Activated T-cell treated with anti-CD3 and anti-CD28 coated beads, Interleukin-2, amount 50 U/mL, for 1 hour (primary cell): ENCODE measurements around the gene BPTF.
A peak's percentile ranks its signal among the peaks of the same experiment; 100 is the strongest.
"Not testable (repeated sequence)": the region's sequence is repeated elsewhere in the genome, so short reads cannot be mapped to it uniquely, and the experiment has no call there.

Source experiments
- DNase-seq: peaks from one replicate; pipeline ENCODE4 v3.0.0-alpha.2; 2020

BPTF gene

DNA sequence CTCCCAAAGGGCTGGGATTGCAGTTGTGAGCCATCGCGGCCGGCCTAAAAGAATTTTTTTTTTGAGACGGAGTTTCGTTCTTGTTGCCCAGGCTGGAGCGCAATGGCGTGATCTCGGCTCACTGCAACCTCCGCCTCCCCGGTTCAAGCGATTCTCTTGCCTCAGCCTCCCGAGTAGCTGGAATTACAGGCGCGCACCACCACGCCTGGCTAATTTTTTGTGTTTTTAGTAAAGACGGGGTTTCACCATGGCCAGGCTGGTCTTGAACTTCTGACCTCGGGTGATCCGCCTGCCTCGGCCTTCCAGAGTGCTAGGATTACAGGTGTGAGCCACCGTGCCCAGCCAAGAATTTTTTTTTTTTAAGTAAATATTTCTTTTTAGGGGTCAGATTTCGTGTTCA lies 193.2 kb downstream of the BPTF start:
- DNase-seq: not testable (repeated sequence)

DNA sequence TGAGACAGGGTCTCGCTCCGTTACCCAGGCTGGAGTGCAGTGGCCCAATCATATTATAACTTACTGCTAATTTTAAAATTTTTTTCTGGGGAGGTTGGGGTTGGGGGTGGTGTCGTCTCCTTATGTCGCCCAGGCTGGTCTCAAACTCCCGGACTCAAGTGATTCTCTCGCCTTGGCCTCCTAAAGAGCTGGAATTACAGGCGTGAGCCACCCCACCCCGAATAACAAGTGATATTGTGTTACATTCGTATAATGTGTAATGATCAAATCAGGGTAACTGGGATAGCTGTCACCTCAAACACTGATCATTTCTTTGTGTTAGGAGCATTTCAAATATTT lies 194.0 kb downstream of the BPTF start:
- DNase-seq: no peak

DNA sequence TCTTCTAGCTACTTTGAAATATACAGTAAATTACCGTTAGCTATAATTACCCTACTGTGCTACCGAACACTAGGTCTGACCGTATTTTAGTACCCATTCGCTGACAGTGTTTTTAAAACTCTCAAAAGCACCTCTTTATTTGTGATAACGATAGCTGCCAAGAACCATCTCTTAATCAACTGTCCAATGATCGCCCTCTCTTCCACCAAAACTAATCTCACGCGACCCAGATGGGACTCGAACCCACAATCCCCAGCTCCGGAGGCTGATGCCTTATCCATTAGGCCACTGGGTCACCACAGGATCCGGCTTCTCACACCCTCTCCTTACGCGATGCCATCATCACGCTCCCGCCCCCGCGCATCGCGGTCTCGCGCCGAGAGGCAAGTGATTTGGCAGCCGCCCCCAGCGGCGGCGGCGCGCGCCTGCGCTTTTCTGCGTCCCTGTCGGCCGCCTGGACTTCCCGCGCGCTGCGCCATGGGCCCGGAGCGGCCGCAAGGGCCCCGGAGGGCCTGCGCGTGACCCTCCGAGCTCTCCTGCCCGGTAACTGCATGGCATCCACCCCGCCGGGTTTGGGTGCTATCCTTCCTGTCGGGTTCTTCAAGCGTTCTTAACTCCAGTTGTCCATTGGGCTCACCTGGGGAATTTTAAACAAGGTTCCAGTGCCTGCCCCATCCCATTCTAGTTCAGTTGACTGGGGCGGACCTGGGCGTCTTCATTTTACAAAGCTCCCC lies 194.5 kb downstream of the BPTF start:
- peak; percentile 99 for DNase-seq

DNA sequence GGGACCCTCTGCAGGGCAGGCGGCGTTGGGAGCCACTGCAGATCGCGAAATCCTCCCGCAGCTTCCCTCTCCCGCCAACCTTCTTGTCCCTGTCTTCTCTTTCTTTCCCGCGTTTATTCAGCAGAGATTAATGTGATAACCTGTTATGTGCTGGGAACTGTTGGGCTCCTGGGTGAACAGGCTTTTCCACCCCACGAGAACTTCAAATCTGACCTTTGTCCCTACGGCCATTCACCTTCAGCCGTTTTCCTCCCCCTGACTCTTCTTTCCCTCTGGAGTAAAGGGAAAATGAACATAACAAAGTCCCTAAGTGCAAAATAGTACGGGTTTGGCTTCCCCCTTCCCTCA lies 195.1 kb downstream of the BPTF start:
- no peak for DNase-seq

DNA sequence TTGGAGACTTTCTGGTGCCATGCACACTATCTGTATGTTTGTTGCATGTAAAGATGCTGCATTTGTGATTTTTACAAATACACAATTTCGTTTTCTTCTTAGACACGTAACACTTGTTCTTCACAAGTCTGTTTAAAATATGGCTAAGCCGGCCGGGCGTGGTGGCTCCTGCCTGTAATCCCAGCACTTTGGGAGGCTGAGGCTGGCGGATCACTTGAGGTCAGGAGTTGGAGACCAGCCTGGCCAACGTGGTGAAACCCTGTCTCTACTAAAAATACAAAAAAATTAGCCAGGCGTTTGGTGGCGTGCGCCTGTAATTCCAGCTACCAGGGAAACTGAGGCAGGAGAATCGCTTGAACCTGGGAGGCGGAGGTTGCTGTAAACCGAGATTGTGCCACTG lies 195.5 kb downstream of the BPTF start:
- DNase-seq: not testable (repeated sequence)

DNA sequence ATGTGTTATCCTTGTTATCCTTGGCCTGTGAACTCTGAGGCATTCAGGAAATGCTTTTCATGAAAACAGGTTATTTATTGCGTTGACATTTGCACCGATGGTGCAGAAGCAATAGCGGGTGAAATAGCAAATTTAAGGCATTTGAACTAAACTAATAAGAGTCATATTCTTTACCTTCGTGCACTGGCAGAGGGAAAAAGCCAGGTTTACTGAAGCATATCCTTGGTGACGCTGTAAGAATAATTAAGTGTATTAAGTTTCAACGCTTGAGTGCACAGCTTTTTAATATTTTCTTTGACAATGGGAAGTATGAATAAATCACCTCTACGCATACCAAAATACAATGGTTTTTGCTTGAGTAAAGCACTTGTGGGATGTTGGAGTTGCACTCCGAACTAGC lies 196.7 kb downstream of the BPTF start:
- DNase-seq: no peak

DNA sequence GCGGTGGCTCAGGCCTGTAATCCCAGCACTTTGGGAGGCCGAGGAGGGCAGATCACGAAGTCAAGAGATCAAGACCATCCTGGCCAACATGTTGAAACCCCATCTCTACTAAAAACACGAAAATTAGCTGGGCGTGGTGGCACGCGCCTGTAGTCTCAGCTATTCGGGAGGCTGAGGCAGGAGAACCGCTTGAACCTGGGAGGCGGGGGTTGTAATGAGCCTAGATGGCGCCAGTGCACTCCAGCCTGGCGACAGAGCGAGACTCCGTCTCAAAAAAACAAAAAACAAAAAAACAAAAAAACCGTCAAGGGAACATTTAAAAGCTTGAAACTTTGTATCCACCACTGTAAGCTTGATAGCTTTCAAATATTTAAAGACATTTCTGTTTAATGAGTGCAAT lies 197.2 kb downstream of the BPTF start:
- DNase-seq: not testable (repeated sequence)

DNA sequence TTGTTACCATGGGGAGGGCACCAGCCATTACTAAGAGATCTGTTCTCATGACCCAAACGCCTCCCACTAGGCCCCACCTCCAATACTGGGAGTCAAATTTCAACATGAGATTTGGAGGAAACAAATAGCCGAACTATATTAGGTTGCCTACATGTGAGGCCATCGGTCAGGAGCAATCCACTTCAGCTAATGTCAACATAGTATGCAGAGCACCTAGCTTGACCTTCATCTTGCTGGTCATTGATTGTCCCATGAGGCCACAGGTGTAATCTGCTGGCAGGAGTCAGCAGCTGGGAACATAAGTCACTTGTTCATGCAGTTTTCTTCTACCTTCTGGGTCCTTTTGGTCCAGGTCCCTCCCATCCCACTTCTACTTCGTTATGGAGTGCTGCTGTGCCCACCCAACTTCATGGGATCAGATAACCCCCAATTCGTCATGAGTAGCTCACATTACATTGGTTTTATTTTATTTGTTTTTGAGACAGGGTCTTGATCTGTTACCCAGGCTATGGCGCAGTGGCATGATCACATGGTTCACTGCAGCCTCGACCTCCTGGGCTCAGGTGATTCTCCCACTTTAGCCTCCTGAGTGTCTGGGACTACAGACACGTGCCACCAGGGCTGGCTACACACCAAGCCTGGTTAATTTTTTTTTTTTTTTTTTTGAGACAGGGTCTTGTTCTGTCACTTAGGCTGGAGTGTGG lies 204.4 kb downstream of the BPTF start:
- no peak for DNase-seq
